GM12878 (cell line): Measurements from ENCODE around the gene IDI2. TPM values are rescaled to one million over a fixed set of nuclear protein-coding genes. Genes with fewer than 3 reads are reported as not detected.
A peak's percentile ranks its signal among the peaks of the same experiment; 100 is the strongest.

Experiments used
- ATAC-seq: fragments of 200-7000 bp; cut with Tn5 transposase; 3 replicates; pipeline ENCODE4 v1.9.1; 2020; ENCODE audit warnings: mild to moderate bottlenecking, moderate library complexity
- BruUV-seq: library from RNA; stranded (reverse); fragments of 400-500 nt; replicated peaks from 2 replicates; lab custom pipeline; 2021; lab: Mats Ljungman, UMichigan
- CTCF ChIA-PET: fragments of 300-600 bp; sonication (Branson Sonifier 250); formaldehyde crosslinking; extraction: SDS; loops from one replicate; lab custom pipeline; 2021; ENCODE audit warnings: inconsistent platforms; lab: Yijun Ruan, JAX
- POLR2A ChIA-PET: fragments of 350-600 bp; formaldehyde crosslinking; extraction: SDS; loops from one replicate; lab custom pipeline; 2021; ENCODE audit warnings: inconsistent platforms; lab: Charles Lee
- RAD21 ChIA-PET: fragments of 300-600 bp; sonication (Branson Sonifier 250); formaldehyde crosslinking; loops from one replicate; lab custom pipeline; 2023; ENCODE audit warnings: antibody characterized with exemption; ENCODE audit not compliant: unreplicated experiment; lab: Charles Lee
- SMC1A ChIA-PET: fragments of 300-600 bp; sonication (Branson Sonifier 250); formaldehyde crosslinking; loops from one replicate; lab custom pipeline; 2023; ENCODE audit not compliant: unreplicated experiment, uncharacterized antibody; lab: Charles Lee
- DNase-seq: peaks from one replicate; pipeline ENCODE4 v3.0.0-alpha.2; 2011; ENCODE audit warnings: low read depth, low spot score
- FAIRE-seq: peaks from 3 replicates; lab custom pipeline; 2011; peaks lifted over from hg19 to GRCh38; lab: Jason Lieb, UNC
- H2AFZ ChIP-seq: 2 replicates; pipeline ENCODE4 v1.6.0; 2011; ENCODE audit warnings: low read depth, low read length, control low read depth; ENCODE audit not compliant: control insufficient read depth
- H3K27ac ChIP-seq: 2 replicates; pipeline ENCODE4 v1.5.1; 2011; ENCODE audit warnings: control low read depth; ENCODE audit not compliant: control insufficient read depth, insufficient read depth
- H3K27me3 ChIP-seq, 2 experiments: replicated peaks in 1 of 2; 2 replicates each; pipeline versions ENCODE4 v1.6.0 to v1.6.1; 2011; ENCODE audit warnings: low read length in 1 of 2; ENCODE audit not compliant: control insufficient read depth in 2 of 2, insufficient read depth in 2 of 2
- H3K36me3 ChIP-seq, 2 experiments: 2 replicates each; pipeline ENCODE4 v1.5.1; 2011; ENCODE audit warnings: low read length in 1 of 2; ENCODE audit not compliant: control insufficient read depth in 2 of 2, insufficient read depth in 2 of 2
- H3K4me1 ChIP-seq: 2 replicates; pipeline ENCODE4 v1.6.1; 2011; ENCODE audit warnings: mild to moderate bottlenecking, low read length, moderate library complexity, mixed read lengths; ENCODE audit not compliant: control insufficient read depth, insufficient read depth
- H3K4me2 ChIP-seq: 2 replicates; pipeline ENCODE4 v1.6.0; 2011; ENCODE audit warnings: control low read depth; ENCODE audit not compliant: control insufficient read depth, insufficient read depth
- H3K4me3 ChIP-seq: fragments of 200-600 bp; sonication (generic); 2 replicates; pipeline ENCODE4 v1.5.1; 2016
- H3K79me2 ChIP-seq: 2 replicates; pipeline ENCODE4 v1.6.0; 2011; ENCODE audit warnings: low read length; ENCODE audit not compliant: control insufficient read depth, insufficient read depth
- H3K9ac ChIP-seq: 2 replicates; pipeline ENCODE4 v1.8.0; 2011; ENCODE audit warnings: low read length, control low read depth, mixed read lengths; ENCODE audit not compliant: control insufficient read depth, insufficient read depth
- H3K9me3 ChIP-seq: replicated peaks from 3 replicates; pipeline ENCODE4 v1.5.1; 2011; ENCODE audit warnings: mild to moderate bottlenecking, low read length; ENCODE audit not compliant: control insufficient read depth, insufficient read depth
- H4K20me1 ChIP-seq: 2 replicates; pipeline ENCODE4 v1.6.0; 2011; ENCODE audit not compliant: control insufficient read depth, insufficient read depth
- CHD1 ChIP-seq: IDR thresholded peaks from 2 replicates; pipeline ENCODE4 v1.6.1; 2012; ENCODE audit warnings: low read depth, low read length, improper control_type of control experiment
- MLLT1 ChIP-seq: fragments of 450-650 bp; IDR thresholded peaks from 2 replicates; pipeline ENCODE4 v1.6.1; 2016; ENCODE audit warnings: mild to moderate bottlenecking
- RUNX3 ChIP-seq: IDR thresholded peaks from 2 replicates; pipeline ENCODE4 v1.6.1; 2012; ENCODE audit warnings: low read length, inconsistent platforms
- SPI1 ChIP-seq: IDR thresholded peaks from 2 replicates; pipeline ENCODE4 v1.6.1; 2011; ENCODE audit warnings: low read depth, mild to moderate bottlenecking, low read length, moderate library complexity, borderline replicate concordance; ENCODE audit not compliant: insufficient read depth
- SUZ12 ChIP-seq: fragments of 200-600 bp; sonication (generic); IDR thresholded peaks from one replicate; pipeline ENCODE4 v1.6.1; 2018; ENCODE audit warnings: antibody characterized with exemption, mild to moderate bottlenecking; ENCODE audit not compliant: unreplicated experiment
- ZBTB33 ChIP-seq: fragments of 450-650 bp; IDR thresholded peaks from 2 replicates; pipeline ENCODE4 v1.6.1; 2017; ENCODE audit warnings: mild to moderate bottlenecking
- WGBS: methylation state at CpG from one replicate; pipeline ENCODE4 v1.1.6; 2016; ENCODE audit warnings: low lambda C conversion rate; ENCODE audit not compliant: insufficient replicate concordance, insufficient coverage; ENCODE audit errors: missing lambda C conversion rate; 5-methylcytosine and 5-hydroxymethylcytosine counted together
- in situ Hi-C: fragments of 300-500 bp; cut with MboI; formaldehyde crosslinking; loops from 9 replicates; pipeline ENCODE4 v1.14.3; 2018; ENCODE audit warnings: mixed read lengths
- intact Hi-C: fragments of 100-400 bp; cut with micrococcal nuclease; formaldehyde crosslinking; loops from one replicate; pipeline ENCODE4 v1.14.2; 2022; ENCODE audit not compliant: unreplicated experiment
- polyA plus RNA-seq, 11 experiments: library from polyadenylated mRNA; depleted of rRNA in 4 of 11; unstranded in 6 of 11; stranded (reverse) in 5 of 11; fragments of >200 nt; fragmentation: Nextera tagmentation in 4 of 11; fragmentation: Illumina TruSeq in 1 of 11; extraction: Ambion mirVana in 4 of 11; extraction: Trizol in 1 of 11; gene quantifications; 1 replicate in 1 of 11; 2 replicates in 10 of 11; pipeline versions ENCODE4 v1.2.1 to v1.2.3, GENCODE V29; 2011 to 2016; ENCODE audit warnings: inconsistent platforms in 2 of 11, missing spikeins in 2 of 11, low read depth in 1 of 11
- total RNA-seq, 4 experiments: library from RNA; depleted of rRNA in 3 of 4; stranded (reverse); fragments of >200 nt in 3 of 4; fragmentation: Illumina TruSeq in 1 of 4; extraction: Trizol in 1 of 4; gene quantifications; 2 replicates each; pipeline versions ENCODE4 v1.2.1 to v1.2.3, GENCODE V29; 2013 to 2021

The IDI2 gene
- total and polyA plus RNA-seq, 10 of the 15 experiments (the other 5 are each of a cell fraction or from before 2014, with no cell fraction given): 0.06 TPM; not detected in 9

- H3K36me3 ChIP-seq: peaks cover 3% of the 10 kb centered on the region in 2 experiments; a peak in 3 of 4 replicates
- H3K9me3 ChIP-seq: no peaks in the 10 kb centered on the region; the same call in 2 of the 3 replicates
- CTCF ChIA-PET: interaction anchor here (1.2 to 2.1 kb wide), 5 partner anchors 13 to 71 kb away, joined by 3 to 6 read pairs (median 4); no protein-coding TSS in a partner anchor
- in situ Hi-C loops: no loop called here
- DNase-seq: no peak
- peak overlapping the region; percentile 92 for H3K27ac ChIP-seq
- peaks cover 46% of the 10 kb centered on the region for H3K79me2 ChIP-seq
- TF ChIP-seq CHD1 (no peak), SPI1 (peak; percentile 89), RUNX3 (peak; percentile 39; the same call in 1 of the 2 replicates), MLLT1 (peak; percentile 75; the same call in 1 of the 2 replicates), ZBTB33 (no peak), SUZ12 (no peak)
- TF ChIP-seq, all 136 proteins: peak for 3
- ChIA-PET SMC1A (interaction anchor here (0.6 to 4.5 kb wide), 13 partner anchors 11 to 93 kb away, joined by 3 to 25 read pairs (median 4); partner anchors contain the start of gene LARP4B), RAD21 (interaction anchor here (1.1 to 2.3 kb wide), 7 partner anchors 13 to 62 kb away, joined by 3 to 9 read pairs (median 4); partner anchors contain the start of gene IDI1), POLR2A (interaction anchor here (1.0 to 3.5 kb wide), 7 partner anchors 13 to 65 kb away, joined by 3 to 23 read pairs (median 3); partner anchors contain the start of gene IDI1)
- no TSS peak for BruUV-seq
- Histone ChIP-seq H2AFZ (no peak overlapping the region), H3K4me2 (peak overlapping the region; percentile 83), H4K20me1 (peaks cover 3% of the 10 kb centered on the region; the same call in 1 of the 2 replicates), H3K9ac (peak overlapping the region; percentile 93), H3K27me3 (no peaks in the 10 kb centered on the region), H3K4me1 (peaks cover 14% of the 10 kb centered on the region), H3K4me3 (peak overlapping the region; percentile 75)
- intact Hi-C loops: loop anchor here (5.0 kb wide), 1 partner anchor 55 kb away; no protein-coding TSS in a partner anchor
- FAIRE-seq: peak; percentile 52
- ATAC-seq: no peak
- 59% methylated on average over 14 of the region's 14 CpGs for WGBS
Observed at GRCh38 chr10:986881-987619, 38.6 kb downstream of the IDI2 start.
